OCI-LY1 (cell line): ENCODE data around the gene MAP7D3.

ENCODE experiments used
- H2AFZ ChIP-seq: fragments of 200-600 bp; sonication (generic), shearing (Covaris generic); 2 replicates; pipeline ENCODE4 v1.6.0; 2014; ENCODE audit warnings: antibody characterized with exemption, mild to moderate bottlenecking, low read length
- H3F3A ChIP-seq: fragments of 200-600 bp; sonication (generic), shearing (Covaris generic); 2 replicates; pipeline ENCODE4 v1.6.0; 2014; ENCODE audit warnings: mild to moderate bottlenecking, antibody characterized with exemption, low read length, moderate library complexity; ENCODE audit not compliant: insufficient read depth
- H3K27ac ChIP-seq: fragments of 200-600 bp; sonication (generic); 2 replicates; pipeline ENCODE4 v1.5.1; 2014; ENCODE audit warnings: low read length, mixed run types, mild to moderate bottlenecking, low read depth; ENCODE audit not compliant: poor library complexity, severe bottlenecking
- H3K27me3 ChIP-seq: fragments of 200-600 bp; sonication (generic); 2 replicates; pipeline ENCODE4 v1.6.0; 2014; ENCODE audit warnings: antibody characterized with exemption, mild to moderate bottlenecking, low read length, moderate library complexity; ENCODE audit not compliant: insufficient read depth
- H3K36me3 ChIP-seq: fragments of 200-600 bp; sonication (generic); 2 replicates; pipeline ENCODE4 v1.6.1; 2014; ENCODE audit warnings: mild to moderate bottlenecking, antibody characterized with exemption, low read length, moderate library complexity, mixed read lengths; ENCODE audit not compliant: insufficient read depth
- H3K4me1 ChIP-seq: fragments of 200-600 bp; sonication (generic); 2 replicates; pipeline ENCODE4 v1.5.1; 2014; ENCODE audit warnings: mild to moderate bottlenecking, low read length, moderate library complexity; ENCODE audit not compliant: insufficient read depth, severe bottlenecking
- H3K4me2 ChIP-seq: fragments of 200-600 bp; sonication (generic), shearing (Covaris generic); 2 replicates; pipeline ENCODE4 v1.6.1; 2014; ENCODE audit warnings: low read length
- H3K4me3 ChIP-seq: fragments of 200-600 bp; sonication (generic); 2 replicates; pipeline ENCODE4 v1.5.1; 2014; ENCODE audit warnings: low read length, low read depth, mild to moderate bottlenecking, mixed read lengths; ENCODE audit not compliant: poor library complexity, severe bottlenecking
- H3K79me2 ChIP-seq: fragments of 200-600 bp; shearing (Covaris generic); 2 replicates; pipeline ENCODE4 v1.6.1; 2016; ENCODE audit warnings: mixed run types, low read length, mixed read lengths; ENCODE audit not compliant: insufficient read depth
- H3K9ac ChIP-seq: fragments of 200-600 bp; sonication (generic), shearing (Covaris generic); 2 replicates; pipeline ENCODE4 v1.6.1; 2014; ENCODE audit warnings: mild to moderate bottlenecking, low read length, mixed read lengths
- H3K9me2 ChIP-seq: fragments of 200-600 bp; sonication (generic), shearing (Covaris generic); 2 replicates; pipeline ENCODE4 v1.6.1; 2014; ENCODE audit warnings: low read depth, mild to moderate bottlenecking, low read length, mixed read lengths
- H3K9me3 ChIP-seq: fragments of 200-600 bp; shearing (Covaris generic); 2 replicates; pipeline ENCODE4 v1.6.1; 2014; ENCODE audit warnings: low read length, mixed read lengths
- H4K20me1 ChIP-seq: fragments of 200-600 bp; sonication (generic), shearing (Covaris generic); 2 replicates; pipeline ENCODE4 v1.6.0; 2016; ENCODE audit warnings: mild to moderate bottlenecking, low read length; ENCODE audit not compliant: insufficient read depth
- EZH2 ChIP-seq: fragments of 200-600 bp; sonication (generic), shearing (Covaris generic); IDR thresholded peaks from 2 replicates; pipeline ENCODE4 v1.8.0; 2017; ENCODE audit warnings: borderline replicate concordance, mixed run types, mild to moderate bottlenecking, antibody characterized with exemption, low read length, moderate library complexity, mixed read lengths
- TF ChIP-seq, protein P1 (sequence below): fragments of 200-600 bp; sonication (generic), shearing (Covaris generic); IDR thresholded peaks from 2 replicates; pipeline ENCODE4 v1.5.1; 2017; ENCODE audit warnings: mild to moderate bottlenecking, antibody characterized with exemption, low read length, moderate library complexity, mixed read lengths

Gene MAP7D3

DNA sequence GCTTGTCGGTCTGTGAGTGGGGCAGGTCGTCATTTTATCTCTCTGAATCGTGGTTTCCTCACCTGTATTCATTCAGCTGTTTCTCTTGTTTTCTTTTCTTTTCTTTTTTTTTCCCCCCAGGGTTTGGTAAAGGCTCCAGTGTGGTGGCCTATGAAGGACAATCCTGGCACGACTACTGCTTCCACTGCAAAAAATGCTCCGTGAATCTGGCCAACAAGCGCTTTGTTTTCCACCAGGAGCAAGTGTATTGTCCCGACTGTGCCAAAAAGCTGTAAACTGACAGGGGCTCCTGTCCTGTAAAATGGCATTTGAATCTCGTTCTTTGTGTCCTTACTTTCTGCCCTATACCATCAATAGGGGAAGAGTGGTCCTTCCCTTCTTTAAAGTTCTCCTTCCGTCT is 41.4 kb downstream of the MAP7D3 start:
- H3K9ac ChIP-seq, result no peak overlapping the region
- H3K27me3 ChIP-seq, result no peaks in the 10 kb centered on the region
- H3K4me2 ChIP-seq, result no peak overlapping the region; the same call in 1 of the 2 replicates
- H3K4me3 ChIP-seq, result no peak overlapping the region
- H3K9me3 ChIP-seq, result no peaks in the 10 kb centered on the region
- 0 out of 2 replicates have a peak, but pooled peaks cover 2% of the 10 kb centered on the region for H3K36me3 ChIP-seq
- H4K20me1 ChIP-seq, result no peaks in the 10 kb centered on the region
- TF ChIP-seq, protein P1, sequence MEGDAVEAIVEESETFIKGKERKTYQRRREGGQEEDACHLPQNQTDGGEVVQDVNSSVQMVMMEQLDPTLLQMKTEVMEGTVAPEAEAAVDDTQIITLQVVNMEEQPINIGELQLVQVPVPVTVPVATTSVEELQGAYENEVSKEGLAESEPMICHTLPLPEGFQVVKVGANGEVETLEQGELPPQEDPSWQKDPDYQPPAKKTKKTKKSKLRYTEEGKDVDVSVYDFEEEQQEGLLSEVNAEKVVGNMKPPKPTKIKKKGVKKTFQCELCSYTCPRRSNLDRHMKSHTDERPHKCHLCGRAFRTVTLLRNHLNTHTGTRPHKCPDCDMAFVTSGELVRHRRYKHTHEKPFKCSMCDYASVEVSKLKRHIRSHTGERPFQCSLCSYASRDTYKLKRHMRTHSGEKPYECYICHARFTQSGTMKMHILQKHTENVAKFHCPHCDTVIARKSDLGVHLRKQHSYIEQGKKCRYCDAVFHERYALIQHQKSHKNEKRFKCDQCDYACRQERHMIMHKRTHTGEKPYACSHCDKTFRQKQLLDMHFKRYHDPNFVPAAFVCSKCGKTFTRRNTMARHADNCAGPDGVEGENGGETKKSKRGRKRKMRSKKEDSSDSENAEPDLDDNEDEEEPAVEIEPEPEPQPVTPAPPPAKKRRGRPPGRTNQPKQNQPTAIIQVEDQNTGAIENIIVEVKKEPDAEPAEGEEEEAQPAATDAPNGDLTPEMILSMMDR, result no peak
- no peak for TF ChIP-seq EZH2
- no peak overlapping the region for H3K27ac ChIP-seq
- H3F3A ChIP-seq, result no peaks in the 10 kb centered on the region
- H3K79me2 ChIP-seq, result no peaks in the 10 kb centered on the region
- H3K9me2 ChIP-seq, result no peaks in the 10 kb centered on the region
- H2AFZ ChIP-seq, result no peak overlapping the region
- H3K4me1 ChIP-seq, result peaks cover 6% of the 10 kb centered on the region

DNA sequence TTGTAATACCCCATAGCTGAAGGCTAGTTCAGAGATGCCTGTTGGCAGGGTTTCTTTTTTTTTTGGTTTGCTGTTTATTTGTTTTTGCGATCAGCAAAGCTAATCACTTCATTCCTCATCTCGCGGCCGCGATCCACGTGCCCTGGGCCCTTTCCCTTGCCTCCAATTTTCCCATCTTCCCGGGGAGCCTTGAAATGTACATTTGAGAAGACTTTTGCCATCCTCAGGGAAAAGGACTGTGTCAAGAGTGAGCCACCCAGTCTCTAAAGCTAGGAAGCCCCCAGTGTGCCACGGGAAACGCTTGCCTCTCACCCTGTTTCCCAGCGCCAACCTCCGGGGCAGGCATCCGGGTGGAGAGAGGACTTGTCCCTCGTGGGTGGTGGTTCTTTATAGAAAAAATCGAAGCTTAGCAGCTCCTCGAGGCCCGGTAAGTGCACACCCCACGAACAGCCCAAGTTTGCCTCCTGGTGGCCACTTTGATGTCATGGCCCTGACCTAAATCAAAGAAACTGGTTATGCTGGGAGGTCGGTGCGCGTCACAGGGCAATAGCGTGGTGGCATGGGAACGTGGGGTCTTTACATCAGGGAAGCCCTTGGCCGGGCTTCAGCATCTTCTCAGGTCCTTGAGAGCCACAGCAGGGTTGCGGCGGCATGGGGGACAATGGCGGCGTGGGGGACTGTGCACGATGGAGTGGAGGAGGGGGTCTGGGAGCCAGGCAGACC is 42.0 kb downstream of the MAP7D3 start:
- H3K36me3 ChIP-seq, result no peaks in the 10 kb centered on the region
- H3K9me3 ChIP-seq, result no peaks in the 10 kb centered on the region
- no peak overlapping the region for H3K4me3 ChIP-seq
- H4K20me1 ChIP-seq, result no peaks in the 10 kb centered on the region
- TF ChIP-seq, protein P1, result peak; percentile 48
- TF ChIP-seq EZH2, result no peak
- no peaks in the 10 kb centered on the region for H3K9me2 ChIP-seq
- no peaks in the 10 kb centered on the region for H3K27me3 ChIP-seq
- H3K4me2 ChIP-seq, result no peak overlapping the region; the same call in 1 of the 2 replicates
- H3F3A ChIP-seq, result no peaks in the 10 kb centered on the region
- H2AFZ ChIP-seq, result no peak overlapping the region
- no peak overlapping the region for H3K9ac ChIP-seq
- peaks cover 6% of the 10 kb centered on the region for H3K4me1 ChIP-seq
- no peak overlapping the region for H3K27ac ChIP-seq
- no peaks in the 10 kb centered on the region for H3K79me2 ChIP-seq

DNA sequence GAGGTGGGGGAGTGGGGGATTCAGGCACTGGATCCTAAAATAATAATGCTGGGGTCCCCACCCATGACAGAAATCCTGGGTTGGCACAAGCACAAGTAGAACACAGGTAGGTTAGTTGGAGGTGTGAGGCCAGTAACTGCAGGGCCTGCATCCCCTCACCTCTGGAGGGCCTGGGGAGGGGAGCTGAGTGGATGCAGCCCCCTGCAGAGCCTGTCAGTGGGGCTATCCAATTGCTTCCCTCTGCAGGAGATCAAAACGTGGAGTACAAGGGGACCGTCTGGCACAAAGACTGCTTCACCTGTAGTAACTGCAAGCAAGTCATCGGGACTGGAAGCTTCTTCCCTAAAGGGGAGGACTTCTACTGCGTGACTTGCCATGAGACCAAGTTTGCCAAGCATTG is 43.7 kb downstream of the MAP7D3 start:
- Histone ChIP-seq H3K79me2 (no peaks in the 10 kb centered on the region), H3F3A (no peaks in the 10 kb centered on the region), H3K4me2 (no peak overlapping the region), H2AFZ (no peak overlapping the region), H4K20me1 (no peaks in the 10 kb centered on the region), H3K27ac (no peak overlapping the region), H3K9me3 (no peaks in the 10 kb centered on the region), H3K9ac (no peak overlapping the region), H3K36me3 (no peaks in the 10 kb centered on the region), H3K9me2 (no peaks in the 10 kb centered on the region), H3K4me1 (peaks cover 6% of the 10 kb centered on the region), H3K4me3 (no peak overlapping the region), H3K27me3 (no peaks in the 10 kb centered on the region)
- TF ChIP-seq, protein P1, result no peak
- TF ChIP-seq EZH2, result no peak
